HG02588 (cell line): ENCODE measurements around the gene SAMSN1.

Experiments
- ATAC-seq: cut with Tn5 transposase; IDR thresholded peaks from one replicate; pipeline ENCODE4 v1.9.1; 2021; ENCODE audit warnings: mild to moderate bottlenecking, moderate library complexity; ENCODE audit not compliant: unreplicated experiment

Gene SAMSN1

DNA sequence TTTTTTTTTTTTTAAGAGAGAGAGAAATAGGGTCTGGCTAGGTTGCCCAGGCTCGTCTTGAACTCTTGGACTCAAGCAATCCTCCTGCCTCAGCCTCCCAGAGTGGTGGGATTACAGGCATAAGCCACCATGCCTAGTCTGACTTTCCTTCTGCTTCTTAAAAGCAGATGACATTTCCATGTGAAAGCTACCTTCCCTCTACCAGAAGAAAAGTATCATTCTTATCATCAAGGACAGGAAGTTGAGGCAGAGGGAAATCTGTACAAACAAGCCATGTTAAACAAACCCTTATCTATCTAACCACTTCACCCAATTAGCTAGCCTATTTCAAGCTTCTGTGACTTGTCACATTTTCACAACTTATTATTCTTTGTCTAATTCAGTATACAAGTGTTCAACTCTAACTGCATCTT is 54.8 kb downstream of the SAMSN1 start:
- no peak for ATAC-seq

DNA sequence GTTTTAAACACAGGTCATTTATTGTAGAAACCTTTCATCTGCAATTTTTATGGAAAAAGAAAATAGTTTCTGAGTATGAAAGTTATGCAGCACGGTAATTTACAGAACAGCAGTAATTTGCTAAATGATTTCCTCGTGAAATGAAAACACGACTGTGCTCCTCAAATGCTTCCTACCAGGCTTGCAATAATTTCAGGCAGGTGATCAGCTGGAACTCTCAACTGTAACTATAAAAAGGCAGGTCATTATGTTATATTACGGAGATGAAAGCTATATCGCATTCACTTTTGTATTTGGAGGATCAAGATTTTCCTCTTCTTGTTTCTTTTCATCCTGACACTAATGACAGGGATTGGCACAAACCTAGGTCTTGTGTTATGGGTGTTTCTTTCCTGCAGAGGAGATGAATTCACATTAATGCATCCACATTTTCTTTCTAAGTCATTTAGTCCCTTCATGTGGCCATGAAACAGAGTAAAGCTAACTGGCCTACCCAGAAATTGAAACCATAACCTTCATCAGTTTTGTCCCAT is 57.4 kb downstream of the SAMSN1 start:
- no peak for ATAC-seq

DNA sequence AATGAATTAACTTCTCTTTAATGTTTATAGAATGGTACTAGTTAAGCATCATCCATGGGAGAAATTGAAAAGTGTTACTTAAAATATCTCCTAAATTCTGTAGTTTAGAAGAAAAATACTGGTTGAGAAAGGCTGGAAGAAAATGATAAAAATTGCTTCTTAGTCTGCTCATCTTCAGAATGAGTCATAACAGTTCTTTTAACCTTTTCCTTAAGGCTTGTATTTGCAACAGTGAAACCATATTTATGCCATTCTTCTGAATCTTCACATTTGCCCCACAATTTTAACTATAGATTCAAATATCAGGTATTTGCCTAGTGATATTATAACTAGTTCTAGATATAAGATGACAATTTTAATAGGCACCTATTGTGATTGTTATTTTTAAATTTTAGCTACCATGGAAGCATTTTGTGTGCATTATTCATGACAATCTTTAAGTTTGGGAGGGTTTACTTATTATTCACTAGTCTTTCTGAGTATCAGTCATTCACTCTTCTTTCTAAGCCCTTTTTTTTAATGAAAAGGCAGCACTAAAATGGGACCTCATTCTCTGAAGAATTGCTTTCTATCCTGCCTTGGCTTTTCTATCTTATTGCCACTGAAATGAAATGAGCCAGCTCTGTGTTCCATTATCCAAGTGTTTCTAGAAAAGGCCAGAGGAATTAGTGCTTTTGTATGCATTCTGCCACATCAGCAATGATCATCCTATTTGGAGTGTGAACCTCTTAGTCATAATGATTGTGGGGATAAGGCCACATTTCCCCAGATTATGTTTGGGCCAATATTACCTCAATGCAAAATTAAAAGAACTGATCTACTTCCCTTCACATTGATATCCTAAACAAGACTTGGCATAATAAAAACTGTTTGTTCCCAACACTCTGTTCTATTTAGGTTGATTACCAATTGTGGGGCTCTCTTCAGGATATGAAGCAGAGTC is 58.4 kb downstream of the SAMSN1 start:
- ATAC-seq: no peak

DNA sequence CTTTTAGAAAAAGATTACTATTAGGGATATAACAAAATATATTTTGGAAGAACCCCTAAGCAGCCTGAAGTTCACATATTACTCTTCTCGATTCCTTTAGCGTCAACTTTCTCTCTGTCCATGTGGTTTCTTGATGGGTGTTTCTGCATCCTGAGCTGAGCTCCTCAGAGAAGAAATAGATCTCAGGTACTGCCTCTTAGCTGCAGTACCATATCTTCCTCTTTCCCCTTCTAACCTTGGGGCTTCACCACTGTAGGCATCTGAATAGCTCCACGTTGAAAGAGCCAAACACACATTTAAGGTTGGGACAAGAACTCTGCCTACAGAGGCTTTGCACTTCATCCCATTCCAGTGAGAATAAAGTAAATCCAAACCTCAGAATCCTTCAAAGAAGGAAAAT is 59.2 kb downstream of the SAMSN1 start:
- ATAC-seq: no peak

DNA sequence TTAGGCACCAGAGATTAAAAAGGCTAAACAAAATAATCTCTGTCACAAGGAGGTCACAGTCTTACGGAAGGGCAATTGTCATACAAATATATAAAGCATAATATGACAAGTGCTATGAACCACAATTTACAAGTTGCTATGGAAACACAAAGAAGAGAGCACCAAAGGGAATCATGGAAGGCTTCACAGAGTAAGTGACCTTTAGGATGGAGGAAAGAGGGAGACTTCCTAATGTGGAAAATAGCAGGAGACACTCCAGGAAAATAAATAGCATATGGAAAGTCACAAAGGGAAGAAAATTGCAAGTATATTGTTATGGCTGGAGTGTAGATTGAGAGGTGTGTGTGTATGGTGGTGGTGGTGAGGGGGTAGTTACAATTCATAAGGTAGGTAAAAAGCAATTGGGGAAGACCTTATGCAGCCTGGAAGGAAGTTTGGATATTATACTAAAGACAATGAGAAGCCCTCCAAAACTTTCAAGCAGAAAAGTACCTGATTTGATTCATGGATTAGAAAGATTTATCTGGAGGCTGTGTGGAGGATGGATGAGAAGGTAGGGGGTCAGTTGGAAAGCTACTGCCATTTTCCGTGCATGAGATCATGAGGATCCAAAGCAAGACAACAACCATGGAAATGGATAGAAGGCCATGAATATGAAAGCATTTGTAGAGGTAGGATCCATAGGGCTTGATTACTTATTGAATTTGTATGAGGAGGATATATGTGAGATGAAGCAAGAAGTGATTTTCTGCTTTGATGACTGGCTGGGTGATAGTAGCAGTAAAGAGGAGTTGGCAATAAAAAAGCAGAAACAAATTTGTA is 61.7 kb downstream of the SAMSN1 start:
- no peak for ATAC-seq

DNA sequence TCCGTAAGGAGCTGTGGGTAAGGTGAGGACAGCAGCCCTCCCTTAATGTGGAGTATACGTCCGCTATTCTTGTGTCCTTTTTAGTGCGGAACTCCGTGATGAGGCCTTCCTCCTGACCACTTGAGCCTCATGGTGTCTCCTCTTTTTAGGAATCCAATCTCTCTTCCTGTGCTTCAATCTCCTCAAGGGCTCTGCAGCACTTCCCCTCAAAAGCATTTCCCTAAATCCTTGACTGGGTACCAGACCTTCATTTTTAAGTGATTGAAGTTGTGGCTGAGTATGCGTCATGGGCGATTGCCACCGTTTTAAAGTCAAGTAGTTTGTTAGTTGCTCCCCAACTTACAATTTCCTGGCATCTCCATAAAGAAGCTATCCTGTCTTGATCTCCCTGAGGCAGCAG is 62.8 kb downstream of the SAMSN1 start:
- no peak for ATAC-seq

DNA sequence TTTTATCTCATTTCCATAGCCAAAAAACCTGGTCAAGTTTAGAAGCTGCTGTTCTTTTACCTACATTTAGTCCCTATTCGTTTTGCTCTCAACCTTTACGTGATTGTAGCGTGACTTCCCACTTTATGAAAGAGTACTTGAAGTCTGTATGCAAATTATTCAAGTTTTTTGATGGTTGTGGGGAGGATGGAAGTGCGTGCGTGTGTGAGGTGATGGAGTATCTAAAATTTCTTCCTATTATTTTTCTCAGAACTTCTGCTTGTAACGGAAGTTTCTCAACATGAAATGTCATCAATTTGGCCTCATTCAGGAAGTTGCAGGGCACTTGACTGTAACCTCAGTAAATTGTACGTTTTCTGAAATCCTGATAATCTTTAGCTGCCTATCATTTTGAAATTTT is 64.0 kb downstream of the SAMSN1 start:
- ATAC-seq: peak; percentile 53

DNA sequence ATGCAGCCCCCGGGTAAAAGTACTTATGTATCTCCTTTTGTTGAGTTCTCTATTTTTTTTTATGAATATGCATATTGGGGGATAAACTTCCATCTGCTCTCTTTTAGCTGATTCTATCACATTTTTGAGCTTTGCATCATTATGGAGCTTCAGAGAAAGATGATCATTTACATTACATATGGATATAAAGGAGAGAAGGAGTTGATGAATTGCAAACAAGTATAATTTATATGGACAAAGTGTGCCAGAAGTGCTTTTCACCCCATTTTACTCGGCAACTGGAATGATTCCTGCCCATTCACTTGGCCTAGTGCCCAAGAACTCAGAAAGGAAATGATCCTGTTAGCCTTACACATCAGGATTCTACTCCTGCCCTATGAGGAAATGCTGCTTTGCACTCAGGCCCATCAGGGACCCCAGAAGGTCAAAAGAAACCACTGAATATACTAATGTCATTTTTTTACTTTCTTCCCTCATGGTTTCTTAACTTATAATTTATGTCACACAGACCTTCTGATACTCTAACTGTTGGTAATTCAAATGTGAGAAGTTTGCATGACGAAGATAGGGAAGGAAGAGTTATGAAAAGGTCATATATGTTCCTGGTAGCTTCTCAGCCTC is 65.6 kb downstream of the SAMSN1 start:
- ATAC-seq: no peak

DNA sequence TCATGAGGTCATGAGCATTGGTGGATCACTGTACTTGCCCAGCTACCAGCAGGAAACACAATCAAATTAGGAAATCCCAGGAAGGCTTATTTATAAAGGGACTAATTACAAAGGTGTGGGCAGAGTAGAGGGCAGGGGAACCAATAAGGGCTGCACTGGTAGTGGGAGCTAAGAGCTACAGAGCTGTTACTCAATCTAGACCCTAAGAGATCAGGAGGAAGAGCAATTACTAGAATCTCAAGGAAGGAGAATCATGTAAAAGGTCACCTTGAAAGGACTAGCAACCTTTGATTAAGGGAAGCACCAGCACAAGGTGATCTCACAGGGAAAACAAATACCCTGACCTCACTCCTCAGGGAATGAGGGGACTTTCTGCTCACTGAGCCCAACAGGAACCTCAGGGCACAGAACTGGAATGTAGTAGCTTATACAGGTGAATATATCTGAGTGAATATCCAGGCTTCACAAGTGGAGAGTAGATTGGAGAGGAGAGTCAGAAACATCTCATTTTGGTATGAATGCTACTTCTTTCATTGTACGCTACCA is 66.8 kb downstream of the SAMSN1 start:
- no peak for ATAC-seq

DNA sequence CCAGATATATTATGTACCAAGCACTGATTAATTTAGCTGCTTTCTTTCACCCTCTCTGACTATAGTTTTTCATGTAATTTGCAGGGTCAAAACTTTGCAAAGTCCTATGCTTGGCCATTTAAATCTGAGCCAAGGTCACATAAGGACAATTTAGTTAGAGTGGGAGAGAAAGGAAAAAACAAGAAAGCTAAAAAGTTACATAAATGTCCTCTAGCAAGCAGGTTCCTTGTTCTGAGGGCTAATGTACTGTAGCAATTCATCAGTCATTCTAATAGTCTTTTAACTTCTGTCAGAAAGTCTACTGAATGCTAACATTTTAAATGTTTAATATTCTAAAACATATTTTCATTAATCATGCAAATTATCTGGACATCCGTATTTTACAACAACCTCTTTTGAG is 68.3 kb downstream of the SAMSN1 start:
- no peak for ATAC-seq

DNA sequence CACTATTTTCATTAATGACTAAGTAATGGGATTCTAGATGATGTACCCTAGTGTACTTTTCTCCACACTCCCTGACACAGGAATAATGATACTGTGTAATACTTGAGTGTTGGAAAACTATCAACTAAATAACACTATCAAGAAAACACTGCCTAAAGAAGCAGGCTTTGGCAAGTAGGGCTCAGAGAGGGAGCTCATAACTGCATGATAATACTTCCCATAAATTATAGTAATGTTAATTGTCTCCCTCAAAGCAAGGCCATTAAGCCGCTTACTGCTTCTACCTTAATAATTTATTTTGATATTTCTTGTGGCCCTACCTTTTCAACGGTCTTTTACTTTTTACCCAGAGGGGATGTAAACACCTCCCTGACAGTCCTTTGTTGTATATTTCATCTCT is 69.0 kb downstream of the SAMSN1 start:
- no peak for ATAC-seq

DNA sequence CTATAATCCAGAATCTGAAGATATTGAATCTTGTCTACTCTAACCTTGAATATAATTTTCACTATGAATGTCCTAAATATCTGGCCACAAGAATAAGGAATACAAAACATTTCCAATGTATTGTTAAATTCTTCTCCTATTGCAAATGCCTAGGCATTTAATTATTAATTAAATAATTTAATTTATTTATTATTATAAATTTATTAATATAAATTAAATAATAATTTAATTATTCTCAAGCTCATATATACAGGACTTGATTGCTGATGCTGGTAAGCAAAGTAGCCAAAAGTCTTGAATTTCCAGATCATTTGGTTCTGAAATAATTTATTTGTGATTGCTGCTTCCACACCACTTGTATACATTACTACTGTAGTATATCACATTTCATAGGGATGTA is 71.1 kb downstream of the SAMSN1 start:
- no peak for ATAC-seq

DNA sequence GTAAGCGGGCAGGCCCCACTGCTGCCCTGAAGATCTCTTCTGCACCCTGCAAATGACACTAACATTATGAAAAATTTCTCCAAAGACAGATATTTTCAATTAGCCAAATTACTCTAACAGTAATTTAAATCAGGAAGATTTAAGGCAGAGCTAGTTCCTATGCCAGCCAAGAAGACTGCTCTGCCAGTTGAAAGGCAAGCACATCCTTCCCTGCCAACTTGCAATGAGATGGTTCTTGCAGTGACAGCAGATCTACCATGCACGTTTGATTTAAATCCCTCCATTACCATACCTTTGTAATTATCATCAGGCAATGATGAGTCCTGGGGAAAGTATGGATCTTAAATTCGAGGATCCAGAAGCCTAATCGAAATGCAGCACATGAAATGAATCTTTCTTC is 76.5 kb downstream of the SAMSN1 start:
- ATAC-seq: no peak

DNA sequence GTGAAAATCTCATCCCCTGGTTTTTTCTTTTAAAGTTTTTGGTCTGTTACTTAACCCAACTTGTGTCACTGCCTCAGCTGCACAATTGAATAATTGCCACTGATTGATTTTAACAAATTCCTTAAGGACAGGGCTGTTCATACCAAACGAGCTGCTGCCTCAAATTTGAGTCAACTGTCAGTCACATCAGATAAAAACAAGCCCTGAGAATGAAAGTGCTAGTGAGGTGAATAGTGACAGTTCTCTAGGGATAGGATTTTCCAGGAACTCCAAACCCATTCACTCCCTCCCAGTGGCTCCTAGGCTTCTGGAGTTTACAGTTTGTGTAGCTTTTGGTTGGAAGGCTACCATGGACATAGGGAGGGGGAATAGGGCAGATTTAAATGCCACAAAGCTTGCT is 79.4 kb downstream of the SAMSN1 start:
- ATAC-seq: no peak

DNA sequence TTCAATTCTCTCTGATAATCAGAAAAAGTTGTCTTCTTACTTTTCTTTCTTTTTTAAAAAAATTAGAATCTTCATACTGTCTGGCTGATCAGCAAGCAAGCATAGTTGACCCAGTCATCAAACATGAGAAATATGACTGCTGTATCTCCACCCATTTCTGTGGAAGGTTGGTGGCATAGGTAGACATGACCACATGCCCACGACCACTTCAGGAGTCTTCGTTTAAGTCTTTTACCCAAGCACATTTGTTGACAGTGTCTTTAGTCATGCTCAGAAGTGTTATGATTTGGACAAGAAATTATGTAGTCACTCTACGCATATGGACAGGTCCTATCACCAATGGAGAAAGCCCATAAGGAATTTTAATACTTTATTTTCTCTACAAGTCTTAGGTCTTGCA is 88.4 kb downstream of the SAMSN1 start:
- ATAC-seq: no peak

DNA sequence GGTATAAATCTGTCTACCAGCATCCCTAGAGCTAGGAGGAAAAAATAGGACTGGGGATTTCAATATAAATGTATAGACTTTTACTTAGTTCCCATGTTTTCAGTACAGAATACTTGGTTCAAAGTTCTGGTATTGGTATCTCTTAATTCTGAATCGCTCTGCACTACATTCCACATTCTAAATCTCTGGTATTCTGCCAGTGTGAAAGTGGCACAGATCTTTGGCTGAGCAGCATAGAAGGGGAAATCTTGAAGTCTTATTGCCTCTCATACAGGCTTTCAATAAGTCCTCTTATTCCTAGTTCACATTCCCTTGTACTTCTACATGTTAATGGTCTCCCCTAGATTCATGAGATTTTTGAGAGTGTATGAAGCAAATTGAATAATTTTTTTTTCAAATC is 89.2 kb downstream of the SAMSN1 start:
- no peak for ATAC-seq

DNA sequence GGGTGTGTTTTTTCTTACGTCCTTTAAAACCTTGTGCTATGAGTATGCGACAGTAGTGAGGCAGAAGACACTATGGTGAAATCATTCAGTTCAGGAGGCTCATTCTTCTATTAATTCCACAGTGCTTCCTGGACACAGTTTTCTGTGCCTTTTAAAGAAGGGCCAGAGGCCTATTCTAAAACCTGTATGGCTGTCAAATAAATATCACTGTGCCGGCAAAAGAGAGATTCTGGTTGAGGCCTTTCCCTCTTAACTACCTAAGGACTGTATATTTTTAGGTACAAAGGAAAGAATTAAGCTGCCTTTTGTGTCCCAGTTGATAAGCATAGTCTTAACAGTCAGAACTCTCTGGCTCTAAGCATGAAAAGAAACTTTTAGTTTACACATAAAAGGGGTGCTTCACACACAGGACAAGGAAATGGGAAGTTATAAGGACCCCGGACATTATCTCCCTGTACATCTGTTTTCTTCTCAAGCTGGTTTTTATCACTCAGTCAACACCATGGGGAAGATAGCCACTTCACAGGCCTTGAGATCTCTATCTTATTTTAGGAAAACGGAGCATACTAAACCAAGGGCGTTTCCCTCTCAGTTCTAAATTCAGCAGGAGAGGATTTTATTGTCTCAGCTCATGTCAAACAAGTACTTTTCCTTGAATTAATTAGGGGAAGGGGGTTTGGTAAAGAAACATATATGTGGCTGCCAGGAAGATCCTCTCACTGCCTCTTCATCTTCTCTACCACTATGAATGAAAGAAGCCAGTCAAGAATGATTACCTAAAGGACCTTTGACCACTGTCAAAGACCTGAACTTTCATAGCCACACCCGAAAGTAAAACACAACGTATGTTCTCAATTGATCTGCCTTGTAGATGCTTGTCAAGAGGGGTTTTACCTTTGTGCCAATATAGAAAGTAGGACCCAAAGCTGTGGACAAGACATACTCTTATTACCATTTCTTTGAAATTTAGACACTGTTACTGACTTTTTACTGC is 91.8 kb downstream of the SAMSN1 start:
- ATAC-seq: peak; percentile 83

DNA sequence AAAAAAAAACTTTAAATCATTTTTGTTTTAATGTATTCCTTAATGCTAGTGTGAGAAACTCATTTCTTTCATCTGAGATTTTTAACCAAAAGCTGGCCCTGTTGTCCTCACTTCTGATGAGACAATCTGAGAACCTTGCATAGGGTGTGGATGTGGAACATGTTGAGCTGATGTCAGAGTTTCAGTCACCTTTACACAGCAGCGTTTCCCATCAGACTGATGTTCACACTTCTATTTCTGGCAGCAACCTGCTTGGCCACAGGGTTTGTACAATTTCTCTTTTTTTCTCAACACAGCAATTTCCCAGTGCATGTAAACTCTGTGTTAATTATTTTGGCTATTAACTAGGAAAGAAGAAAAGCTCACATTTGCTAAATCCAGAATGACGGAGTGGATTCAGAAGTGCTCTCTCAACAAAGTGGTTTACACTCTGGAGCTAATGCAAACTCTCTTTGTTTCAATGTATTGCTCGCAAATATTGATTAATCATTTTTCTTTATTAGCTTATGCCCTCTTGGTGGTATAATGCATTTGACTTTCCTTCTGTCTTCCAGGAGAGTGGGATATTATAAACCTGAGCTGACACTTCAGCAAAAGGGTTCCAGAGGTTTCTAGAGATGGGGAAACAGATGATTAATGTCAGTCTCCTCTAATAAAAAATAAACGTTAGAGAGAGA is 92.6 kb downstream of the SAMSN1 start:
- ATAC-seq: peak; percentile 82

DNA sequence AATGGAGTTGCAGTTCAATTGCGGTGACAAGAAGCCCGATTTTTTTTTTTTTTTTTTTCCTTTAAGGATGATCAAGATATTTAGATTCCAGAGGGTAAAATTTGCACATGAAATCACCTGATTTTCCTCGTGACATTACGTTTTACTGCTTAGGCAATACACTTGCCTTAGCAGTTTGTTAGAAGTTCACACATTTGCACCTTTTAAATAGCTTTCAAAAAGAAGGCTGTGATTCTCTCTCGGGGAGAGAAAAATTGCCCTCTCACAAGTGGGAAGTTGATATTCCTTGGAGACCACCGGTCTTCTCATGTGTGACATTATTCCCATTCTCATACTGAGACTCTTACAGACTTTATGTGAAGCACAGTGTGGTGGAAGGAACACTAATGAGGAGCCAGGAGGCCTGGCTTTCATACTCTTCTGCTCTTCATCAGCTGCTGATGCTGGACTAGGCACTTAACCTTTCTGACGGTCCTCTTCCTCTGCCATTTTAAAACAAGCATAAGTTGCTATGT is 93.3 kb downstream of the SAMSN1 start:
- no peak for ATAC-seq
